Stimulated activated CD8-positive, alpha-beta memory T cell treated with anti-CD3 and anti-CD28 coated beads, Interleukin-7, amount 100 ng/mL, for 4 hours (primary cell): ENCODE results near the gene MYH9.
A peak's percentile ranks its signal among the peaks of the same experiment; 100 is the strongest.
"Not testable (repeated sequence)": the region's sequence is repeated elsewhere in the genome, so short reads cannot be mapped to it uniquely, and the experiment has no call there.

Experiments
- DNase-seq, 2 donors: peaks; one replicate each; pipeline ENCODE4 v3.0.0-alpha.2; 2020; ENCODE audit warnings: low read depth in 2 of 2

Gene MYH9

DNA sequence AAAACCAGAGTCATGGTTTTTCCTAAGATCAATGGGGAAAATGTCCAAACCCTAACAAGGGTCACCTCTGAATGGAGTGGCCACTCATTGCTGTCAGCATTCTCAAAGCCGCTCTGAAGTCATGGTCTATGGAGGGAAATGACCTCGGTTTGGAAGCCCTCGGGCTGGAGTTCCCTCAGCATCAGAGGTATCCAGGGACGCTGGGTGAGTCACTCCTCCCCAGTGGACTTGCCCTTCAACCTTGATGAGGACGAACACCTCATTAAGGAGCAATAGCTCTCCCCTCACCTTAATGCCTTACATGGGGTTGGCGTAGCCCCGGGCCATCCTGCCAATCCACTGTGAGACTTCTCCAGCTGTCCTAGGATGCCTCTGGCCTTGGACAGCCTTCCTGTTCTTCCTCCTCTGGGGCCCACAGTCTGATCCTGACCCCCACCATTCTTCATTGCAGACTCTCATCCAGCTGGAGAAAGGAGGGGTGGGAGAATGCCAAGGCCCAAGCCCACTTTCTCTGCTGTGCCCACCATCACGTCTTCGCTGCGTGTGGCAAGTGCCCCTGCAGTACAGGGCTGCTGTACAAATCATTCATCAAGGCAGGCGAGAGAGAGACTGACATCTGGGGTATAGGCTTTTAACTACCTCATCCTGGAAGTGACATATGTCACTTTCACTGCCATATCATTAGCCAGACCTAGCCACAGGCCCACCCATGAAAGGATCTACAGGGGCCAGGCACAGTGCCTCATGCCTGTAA, 25.4 kb upstream of the MYH9 start:
- DNase-seq, result no peak

DNA sequence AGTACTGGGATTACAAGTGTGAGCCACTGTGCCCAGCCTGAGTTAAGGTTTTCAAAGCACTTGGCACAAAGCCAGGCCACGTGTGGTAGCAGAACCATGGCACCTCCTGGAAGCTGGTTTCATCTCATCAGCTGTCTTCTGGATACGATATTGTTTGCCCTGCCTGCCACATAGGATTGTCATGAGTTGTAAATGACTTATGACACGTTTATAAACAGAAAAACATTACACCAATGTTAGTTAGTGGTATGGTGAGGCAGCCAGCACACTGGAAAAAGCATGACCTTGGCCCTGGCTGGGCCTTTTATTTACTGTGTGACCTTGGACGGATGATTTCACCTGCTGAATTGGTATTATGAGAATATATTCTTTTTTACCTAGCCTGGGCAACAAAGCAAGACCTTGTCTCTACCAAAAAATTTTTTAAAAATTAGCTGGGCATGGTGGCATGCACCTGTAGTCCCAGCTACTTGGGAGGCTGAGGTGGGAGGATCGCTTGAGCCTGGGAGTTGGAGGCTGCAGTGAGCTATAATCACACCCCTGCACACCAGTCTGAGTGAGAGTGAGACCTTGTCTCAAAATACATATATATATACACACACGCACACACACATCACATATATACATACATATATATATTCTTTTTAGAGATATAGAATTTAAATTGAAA, 24.0 kb upstream of the MYH9 start:
- no peak for DNase-seq

DNA sequence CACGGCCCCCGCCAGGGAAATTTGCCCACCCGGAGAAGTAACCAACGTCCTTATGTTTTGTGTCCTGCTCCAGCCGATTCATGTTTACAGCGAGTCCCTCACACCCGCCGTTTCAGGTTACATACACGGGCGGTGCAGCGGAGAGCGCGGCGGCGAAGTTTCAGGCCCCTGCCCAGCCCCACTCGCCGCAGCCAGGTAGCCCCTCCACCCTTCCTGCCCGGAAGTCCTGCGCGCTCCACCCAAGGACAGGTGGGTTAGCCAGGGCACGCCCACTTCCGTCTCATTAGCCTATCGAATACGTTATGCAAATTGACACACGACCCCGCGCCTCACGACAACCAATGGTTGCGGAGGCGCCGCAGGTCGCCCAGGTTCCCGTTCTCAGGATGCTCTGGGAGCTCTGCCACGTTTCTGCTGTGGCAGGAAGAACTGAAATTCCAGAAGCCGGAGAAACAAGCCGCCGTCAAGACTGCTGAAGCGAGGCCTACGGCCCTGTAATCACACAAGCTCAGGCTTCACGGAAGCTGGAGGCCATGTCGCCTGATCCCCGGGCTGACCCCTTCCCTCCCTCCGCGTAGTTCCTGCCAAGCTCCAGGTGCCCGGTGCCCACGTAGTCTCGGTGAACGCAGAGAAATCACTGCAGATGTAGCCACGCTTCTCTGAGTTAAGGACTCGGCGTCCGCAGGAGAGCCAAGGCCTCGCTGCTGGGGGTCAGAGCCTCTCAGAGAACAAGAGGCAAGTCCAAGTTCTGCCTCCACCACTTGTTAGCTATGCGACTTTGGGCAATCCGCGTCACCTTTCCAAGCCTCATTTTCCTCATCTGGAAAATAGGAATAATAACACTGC, 22.4 kb upstream of the MYH9 start:
- DNase-seq, result peak; percentile 46 to 50

DNA sequence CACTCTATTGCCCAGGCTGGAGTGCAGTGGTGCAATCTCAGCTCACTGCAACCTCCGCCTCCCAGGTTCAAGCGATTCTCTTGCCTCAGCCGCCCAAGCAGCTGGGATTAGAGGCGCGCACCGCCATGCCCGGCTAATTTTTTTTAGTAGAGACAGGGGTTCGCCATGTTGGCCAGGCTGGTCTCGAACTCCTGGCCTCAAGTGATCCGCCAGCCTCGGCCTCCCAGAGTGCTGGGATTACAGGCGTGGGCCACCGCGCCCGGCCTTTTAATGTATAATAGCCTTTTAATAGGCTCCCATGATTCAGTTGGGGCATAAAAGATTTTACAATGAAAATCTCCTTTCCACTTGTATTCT, 21.8 kb upstream of the MYH9 start:
- DNase-seq, result not testable (repeated sequence)

DNA sequence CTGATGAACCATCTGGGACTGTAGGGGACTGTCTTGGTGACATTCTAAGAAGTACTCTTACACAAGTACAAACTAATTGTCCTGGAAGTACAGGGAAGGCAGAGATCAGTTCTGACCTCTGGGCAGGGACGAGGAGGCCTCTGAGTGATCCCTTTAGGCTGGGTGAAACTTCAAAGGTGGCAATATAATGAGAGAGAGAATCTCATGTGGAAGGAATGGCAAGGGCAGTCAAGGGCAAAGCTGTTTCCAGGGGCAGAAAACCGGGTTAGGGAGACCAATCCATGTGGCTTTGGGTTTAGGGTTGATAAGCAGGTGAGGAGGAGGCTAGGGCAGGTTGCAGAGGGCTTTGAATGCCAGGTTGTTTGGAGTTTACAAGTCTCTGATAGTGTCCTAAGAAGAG, 21.3 kb upstream of the MYH9 start:
- DNase-seq, result no peak

DNA sequence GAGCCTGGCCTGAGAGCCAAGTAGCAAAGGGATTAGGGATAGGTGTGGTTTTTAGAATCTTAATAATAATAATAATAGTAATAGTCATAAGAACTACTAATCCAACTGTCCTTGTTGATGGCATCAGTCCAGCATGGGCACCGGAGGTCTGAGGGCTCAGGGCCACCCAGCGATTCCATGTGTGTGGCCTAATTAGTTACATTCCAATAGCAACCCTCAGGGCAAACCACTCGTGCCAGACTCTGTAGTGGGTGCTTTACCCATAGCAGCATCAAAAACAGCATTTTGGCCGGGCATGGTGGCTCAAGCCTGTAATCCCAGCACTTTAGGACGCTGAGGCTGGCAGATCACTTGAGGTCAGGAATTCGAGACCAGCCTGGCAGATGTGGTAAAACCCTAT, 19.0 kb upstream of the MYH9 start:
- no peak for DNase-seq

DNA sequence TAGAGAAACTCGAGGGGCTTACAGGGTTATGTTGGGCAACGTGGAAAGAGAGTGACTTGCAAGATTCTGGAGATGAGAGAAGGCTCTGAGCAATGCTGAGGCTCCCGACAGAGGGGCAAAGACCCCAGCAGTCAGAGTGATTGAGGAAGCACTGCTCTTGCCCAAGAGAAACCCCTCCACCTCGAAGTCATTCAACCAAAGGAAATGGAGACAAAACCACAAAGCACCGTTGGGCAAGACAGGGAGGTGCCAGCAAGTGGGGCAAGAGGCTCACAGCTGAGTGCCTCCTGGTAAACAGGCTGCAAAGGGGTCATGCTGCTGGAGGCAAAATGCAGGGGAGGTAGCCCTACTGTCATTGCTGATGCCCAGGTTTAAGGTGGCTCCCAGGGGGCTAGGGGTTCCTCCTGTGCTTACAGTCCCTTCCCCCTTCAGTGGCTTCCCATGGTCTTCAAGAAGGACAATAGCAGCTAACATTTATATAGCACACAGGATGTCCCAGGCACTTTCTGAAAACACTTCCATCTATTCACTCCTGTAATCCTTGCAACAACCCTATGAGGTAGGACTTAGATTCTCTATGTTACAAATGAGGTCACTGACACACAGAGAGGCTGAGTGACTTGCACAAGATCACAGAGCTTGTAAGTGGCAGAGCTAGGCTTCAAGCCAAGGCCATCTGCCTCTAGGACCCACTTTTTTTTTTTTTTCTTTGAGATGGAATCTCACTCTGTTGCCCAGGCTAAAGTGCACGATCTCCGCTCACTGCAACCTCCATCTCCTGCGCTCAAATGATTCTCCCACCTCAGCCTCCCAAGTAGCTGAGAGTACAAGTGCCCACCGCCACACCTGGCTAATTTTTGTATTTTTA, 18.1 kb upstream of the MYH9 start:
- DNase-seq, result peak; percentile 38 to 46

DNA sequence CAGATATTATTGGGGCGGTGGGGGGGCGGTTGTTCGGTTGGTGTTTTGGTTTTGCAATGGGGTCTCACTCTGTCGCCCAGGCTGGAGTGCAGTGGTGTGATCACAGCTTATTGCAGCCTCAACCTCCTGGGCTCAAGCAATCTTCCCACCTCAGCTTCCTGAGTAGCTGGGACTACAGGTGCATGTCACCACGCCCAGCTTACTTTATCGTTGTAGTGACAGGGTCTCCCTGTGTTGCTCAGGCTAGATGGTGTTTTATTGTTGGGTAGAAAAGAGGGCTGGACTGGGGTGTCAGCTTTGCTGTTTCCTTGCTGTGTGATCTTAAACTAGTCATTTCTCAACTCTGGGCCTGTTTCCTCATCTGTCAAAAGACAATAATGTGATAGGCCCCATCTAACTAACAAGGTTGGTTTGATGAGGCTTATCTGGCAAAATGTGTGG, 17.5 kb upstream of the MYH9 start:
- DNase-seq, result no peak

DNA sequence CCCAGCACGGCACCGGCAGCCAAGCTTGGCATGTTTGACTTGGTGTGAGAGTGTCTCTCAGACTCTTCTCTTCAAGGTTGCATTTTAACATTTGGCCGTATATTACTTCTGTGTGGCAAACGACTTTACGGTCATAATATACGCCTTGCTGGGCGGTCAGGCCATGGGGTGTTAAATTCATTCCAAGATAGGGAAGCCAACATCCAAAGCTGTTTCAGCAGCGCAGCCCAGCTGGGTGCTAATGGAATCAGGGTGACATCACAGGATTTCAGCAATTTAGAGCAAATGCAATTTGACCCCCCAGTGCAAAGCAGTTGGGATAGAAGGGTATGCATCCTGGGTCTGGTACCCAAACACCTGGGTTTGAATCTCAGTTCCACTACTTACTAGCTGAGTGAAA, 16.7 kb upstream of the MYH9 start:
- DNase-seq, result no peak

DNA sequence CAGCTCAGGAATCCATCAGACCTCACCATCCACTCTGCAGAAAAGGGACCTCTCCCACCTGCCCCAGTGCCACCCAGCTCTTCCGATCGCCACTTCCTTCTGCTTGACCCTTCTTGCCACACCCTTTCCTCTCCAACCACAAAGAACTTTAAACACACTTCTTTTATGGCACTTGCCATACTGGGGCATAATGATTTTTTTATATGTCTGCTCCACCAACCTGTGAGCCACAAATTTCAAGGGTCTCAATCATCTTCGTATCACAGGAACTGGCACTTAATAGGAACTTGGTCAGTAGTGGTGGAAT, 11.7 kb upstream of the MYH9 start:
- no peak for DNase-seq

DNA sequence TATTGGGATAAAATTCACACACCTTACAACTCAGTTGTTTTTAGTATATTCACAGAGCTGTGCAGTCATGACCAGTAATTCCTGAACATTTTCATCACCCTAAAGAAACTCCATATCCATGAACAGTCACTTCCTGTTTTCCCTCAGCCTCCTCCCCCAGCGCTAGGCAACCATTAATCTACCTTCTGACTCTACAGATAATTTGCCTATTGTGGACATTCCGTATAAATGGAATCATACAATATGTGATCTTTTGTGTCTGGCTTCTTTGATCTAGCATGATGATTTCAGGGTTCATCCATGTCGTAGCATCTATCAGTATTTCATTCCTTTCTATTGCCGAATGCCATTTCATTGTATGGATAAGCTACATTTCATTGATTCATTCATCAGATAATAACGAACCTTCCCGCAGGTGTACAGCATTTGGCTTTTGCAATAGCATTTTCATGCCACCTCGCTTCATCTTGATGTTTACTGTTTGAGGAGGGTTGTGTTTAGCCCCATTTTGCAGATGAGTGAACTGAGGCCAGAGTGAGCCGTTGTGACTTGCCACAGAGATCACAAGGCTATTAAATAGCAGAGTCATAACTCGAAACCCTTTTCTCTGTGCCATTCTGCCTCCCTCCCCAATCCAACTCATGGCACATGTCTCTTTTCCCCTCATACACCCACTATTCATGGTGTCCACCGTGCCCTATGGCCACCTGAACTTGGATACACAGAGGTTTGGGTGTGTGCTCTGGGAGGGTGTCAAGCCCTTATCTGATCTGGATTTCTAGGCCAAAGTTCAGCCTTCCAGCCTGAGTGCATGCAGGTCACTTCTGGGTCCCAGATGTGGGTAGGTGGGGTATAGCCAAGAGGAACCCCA, 11.1 kb upstream of the MYH9 start:
- no peak for DNase-seq

DNA sequence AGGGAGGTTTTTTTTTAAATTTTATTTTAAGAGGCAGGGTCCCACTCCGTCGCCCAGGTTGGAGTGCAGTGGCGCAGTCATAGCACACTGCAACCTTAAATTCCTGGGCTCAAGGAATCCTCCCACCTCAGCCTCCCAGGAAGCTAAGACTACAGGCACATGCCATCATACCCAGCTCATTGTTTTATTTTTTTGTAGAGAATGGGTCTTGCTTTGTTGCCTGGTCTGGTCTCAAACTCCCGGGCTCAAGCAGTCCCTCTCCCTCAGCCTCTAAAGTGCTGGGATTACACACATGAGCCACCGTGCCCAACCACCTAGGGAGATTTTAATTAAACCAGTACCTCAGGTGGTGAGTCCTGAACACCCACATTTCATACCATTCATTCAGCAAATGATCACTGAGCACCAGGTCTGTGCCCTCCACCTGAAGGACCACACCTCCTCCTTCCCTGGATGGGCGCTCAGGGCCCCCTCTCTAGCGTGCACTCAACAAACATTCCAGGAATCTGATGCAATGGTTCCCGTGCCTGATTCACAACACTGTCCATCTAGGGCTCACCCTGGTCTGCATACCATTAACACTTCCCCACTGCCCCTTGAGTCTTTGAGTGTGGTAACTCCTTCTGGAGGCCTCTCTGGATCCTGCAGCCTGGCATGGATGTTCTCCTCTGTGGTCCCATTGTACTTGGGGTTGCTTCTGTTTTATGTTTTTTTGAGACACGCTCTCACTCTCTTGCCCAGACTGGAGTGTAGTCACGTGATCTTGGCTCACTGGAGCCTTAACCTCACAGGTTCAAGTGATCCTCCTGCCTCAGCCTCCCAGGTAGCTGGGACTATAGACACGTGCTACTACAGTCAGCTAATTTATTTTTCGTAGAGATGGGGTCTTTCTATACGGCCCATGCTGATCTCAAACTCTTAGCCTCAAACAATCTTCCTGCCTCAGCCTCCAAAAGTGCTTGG, 9.6 kb upstream of the MYH9 start:
- no peak for DNase-seq

DNA sequence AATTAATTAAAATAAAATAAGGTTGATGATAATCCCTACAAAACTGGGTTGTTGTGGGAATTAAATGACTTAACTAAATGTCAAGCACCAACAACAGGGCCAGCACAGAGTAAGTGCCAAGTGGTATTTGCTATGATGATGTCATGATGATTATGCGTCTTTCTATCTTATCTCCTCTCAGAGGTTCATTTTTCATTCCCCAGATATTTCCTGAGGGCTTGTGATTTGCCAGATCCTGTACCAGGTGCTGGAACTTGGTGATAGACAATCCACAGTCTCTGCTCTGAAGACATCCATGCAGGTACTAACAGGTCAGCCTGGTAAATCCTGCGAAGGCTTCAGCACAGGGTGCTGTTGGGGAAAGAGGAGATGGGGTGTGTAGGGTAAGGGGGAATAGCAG, 8.1 kb upstream of the MYH9 start:
- no peak for DNase-seq

DNA sequence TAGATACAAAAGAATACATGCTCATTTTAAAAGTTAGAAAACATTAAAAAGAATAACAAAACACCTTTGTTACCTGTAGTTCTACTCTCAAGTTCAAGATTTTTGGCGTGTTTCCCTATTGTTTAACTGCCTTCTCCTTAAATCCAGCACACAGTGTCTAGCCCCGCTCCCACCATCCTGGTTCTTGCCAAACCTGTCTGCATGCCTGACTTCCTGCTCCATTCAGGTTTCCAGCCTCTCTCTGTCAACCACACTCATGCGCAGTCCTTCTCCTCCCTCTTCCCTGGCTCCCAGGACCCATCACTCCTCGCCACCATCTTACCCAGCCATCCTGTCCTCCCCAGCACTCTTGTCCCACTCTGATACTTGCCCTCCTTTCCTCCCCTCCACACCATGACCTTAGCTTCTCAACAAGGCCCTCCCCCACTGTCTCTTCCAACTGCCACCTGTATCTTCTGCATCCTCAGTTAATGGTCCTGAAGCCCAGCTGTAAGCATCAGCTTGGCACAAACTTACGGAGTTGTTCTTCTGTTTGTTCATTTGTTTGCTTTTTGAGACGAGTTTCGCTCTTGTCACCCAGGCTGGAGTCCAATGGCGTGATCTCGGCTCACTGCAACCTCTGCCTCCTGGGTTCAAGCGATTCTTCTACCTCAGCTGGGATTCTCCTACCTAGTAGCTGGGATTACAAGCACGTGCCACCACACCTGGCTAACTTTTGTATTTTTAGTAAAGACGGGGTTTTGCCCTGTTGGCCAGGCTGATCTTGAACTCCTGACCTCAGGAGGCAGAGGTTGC, 7.5 kb upstream of the MYH9 start:
- no peak for DNase-seq

DNA sequence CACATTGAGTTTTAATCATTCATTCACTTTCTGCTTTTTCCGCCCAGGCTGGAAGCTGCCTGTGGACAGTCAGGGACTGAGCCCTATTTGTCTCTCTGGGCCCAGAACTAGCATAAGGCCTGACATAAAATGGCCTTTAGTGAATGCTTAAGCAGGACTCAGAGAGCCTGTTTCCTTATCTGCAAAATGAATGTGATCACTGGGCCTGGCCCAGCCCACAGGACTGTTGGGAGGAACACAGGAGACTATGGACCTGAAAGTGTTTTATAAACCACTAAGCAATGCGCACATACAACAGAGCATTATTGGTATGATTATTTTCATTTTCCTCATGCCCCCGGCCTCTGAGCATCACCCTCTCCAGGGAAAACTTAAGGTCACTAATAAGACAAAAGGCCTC, 3.9 kb upstream of the MYH9 start:
- no peak for DNase-seq

DNA sequence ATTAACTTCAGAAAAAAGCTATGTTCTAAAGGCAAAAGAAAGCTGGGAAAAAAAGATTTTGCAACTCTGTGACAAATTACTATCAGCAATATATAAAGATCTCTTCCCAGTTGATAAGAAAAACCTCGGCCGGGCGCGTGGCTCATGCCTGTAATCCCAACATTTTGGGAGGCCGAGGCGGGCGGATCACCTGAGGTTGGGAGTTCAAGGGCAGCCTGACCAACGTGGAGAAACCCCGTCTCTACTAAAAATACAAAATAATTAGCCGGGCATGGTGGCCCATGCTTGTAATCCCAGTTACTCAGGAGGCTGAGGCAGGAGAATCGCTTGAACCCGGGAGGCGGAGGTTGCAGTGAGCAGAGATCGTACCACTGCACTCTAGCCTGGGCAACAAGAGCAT, 1.4 kb upstream of the MYH9 start:
- DNase-seq, result not testable (repeated sequence)

DNA sequence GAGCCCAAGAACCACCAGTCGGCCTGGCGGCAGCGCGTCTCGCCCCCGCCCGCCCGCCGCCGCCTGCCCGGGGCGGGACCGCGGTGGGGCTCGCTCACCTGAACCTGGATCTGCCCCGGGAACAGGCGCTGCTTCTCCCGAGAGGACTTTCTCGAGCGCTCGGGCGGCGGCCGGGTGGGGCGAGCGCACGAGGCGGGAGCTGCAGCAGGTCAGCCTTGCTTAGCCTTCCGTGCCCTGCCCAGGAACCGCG, 133 bp downstream of the MYH9 start:
- no peak for DNase-seq

DNA sequence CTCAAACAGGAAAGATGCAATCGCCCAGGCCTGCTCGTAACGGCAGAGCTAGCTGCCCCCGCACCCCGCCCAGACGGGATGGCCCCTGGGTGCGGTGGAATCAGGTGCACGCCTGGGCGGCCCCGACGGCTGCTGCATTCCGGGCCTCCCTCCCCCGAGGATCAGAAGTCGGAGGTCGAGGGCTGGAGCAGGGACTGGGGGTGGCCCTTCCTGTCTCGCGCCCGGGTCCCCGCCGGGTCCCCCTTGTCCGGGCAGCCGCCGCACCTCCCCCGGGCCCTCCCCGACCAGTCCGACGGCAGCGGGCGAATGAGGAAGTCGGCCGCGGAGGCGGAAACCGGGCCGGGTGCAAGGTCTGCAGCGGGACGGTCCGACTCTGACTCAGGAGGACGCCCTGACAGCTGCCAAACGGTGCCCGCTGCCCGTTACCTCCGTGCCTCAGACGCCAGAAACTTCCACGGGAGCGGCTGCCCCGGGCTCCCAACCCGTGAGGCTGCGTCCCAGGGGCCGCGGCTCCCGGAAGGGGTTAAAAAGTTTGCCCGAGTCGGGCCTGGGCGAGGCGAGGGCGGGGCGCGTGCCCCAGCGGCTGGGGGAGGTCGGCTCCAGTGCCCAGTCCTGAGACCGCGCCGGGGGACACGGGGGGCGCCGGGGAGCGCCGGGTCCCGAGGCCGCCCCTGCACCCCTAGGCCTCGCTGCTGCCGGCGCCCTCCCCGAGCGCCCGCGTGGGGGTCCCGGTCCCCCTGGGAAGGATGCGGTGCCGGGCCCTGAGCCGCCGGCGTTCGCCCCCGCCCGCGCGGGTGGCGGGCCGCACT, 663 bp downstream of the MYH9 start:
- DNase-seq, result peak in 1 of 2 donors; percentile 53
